RWPE1 (cell line): ENCODE results near the gene RSL24D1.

Experiments
- CTCF ChIA-PET: fragments of 350-600 bp; sonication (Branson Sonifier 250); formaldehyde crosslinking; extraction: SDS; loops from one replicate; lab custom pipeline; 2021; lab: Yijun Ruan, JAX
- POLR2A ChIA-PET: fragments of 400-600 bp; formaldehyde crosslinking; extraction: SDS; loops from one replicate; lab custom pipeline; 2020; ENCODE audit warnings: antibody characterized with exemption; ENCODE audit not compliant: low non-redundant PET; lab: Yijun Ruan, JAX
- DNase-seq: peaks from one replicate; pipeline ENCODE4 v3.0.0; 2012; ENCODE audit warnings: low spot score
- H3K27ac ChIP-seq: fragments of 450-650 bp; 2 replicates; pipeline ENCODE4 v1.5.1; 2017
- TF ChIP-seq, protein P1 (sequence below): fragments of 450-650 bp; conservative IDR thresholded peaks from 2 replicates; pipeline ENCODE4 v1.5.1; 2017; ENCODE audit warnings: low read depth, mild to moderate bottlenecking

Gene RSL24D1

DNA sequence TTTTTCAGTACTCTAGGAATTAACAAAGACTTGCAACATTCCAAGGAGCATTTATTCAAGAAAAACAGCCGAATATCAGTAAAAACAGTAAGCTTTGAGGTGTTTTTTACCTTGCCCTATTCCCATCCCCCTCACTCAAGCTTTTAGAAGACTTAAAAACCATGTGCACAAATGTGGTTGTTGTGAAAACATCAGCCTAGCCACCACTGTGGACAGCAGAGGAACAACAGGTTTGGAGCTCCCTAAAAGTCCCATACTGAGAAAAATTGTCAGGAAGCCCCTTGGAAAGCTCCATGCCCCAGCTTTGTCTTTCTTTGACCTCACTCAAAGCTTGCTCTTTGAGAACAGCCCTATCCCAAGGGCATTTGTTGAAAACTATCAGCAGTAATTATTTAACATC, 34.7 kb upstream of the RSL24D1 start:
- TF ChIP-seq, protein P1, sequence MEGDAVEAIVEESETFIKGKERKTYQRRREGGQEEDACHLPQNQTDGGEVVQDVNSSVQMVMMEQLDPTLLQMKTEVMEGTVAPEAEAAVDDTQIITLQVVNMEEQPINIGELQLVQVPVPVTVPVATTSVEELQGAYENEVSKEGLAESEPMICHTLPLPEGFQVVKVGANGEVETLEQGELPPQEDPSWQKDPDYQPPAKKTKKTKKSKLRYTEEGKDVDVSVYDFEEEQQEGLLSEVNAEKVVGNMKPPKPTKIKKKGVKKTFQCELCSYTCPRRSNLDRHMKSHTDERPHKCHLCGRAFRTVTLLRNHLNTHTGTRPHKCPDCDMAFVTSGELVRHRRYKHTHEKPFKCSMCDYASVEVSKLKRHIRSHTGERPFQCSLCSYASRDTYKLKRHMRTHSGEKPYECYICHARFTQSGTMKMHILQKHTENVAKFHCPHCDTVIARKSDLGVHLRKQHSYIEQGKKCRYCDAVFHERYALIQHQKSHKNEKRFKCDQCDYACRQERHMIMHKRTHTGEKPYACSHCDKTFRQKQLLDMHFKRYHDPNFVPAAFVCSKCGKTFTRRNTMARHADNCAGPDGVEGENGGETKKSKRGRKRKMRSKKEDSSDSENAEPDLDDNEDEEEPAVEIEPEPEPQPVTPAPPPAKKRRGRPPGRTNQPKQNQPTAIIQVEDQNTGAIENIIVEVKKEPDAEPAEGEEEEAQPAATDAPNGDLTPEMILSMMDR, result no peak
- no peak overlapping the region for H3K27ac ChIP-seq
- POLR2A ChIA-PET, result no interaction called here
- no peak for DNase-seq
- CTCF ChIA-PET, result no interaction called here

DNA sequence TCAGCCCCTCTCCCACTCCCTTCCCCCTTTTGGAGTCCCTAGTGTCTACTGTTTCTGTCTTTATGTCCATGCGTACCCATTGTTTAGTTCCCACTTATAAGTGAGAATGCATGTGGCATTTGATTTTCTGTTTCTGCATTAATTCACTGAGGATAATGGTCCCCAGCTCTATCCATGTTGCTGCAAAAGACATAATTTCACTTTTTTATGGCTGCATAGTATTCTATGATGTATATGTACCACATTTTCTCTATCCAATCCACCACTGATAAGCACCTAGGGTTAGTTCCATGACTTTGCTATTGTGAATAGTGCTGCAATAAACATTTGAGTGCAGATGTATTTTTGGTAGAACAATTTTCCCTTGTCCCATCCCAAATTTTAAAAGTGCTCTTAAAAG, 34.2 kb upstream of the RSL24D1 start:
- POLR2A ChIA-PET, result no interaction called here

DNA sequence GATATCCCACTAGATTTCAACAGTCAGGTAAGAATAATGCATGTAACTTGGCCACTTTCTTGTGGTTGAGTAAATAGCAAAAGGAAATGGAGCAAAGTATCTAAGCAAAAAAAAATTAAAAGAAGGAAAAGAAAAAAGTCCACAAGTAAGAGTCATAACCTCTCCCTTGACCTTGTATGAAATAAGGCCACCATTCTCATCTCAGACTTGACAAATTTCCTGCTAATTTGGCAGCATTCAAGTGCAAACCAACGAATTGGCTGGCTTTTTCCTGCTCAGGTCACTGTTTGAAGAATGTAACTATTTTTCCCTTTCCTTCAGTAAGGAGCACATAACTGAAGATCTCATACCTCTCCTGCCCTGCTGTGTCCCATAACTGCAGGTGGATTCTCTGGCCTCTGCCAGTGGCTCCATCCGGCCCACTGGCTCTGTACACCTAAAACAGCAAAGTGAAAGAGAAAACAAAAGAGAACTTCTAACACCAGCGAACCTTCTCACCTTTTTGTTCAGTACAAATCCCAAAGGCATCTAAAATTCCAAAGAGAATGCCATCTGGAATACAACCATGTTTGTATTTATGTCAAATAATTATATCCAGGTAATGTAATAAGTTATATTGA, 33.4 kb upstream of the RSL24D1 start:
- H3K27ac ChIP-seq, result no peak overlapping the region
- no peak for DNase-seq
- ChIA-PET CTCF (no interaction called here), POLR2A (no interaction called here)
- TF ChIP-seq, protein P1, result no peak

More for the DNA sequence above, 34.2 kb upstream of the RSL24D1 start:
- no peak overlapping the region for H3K27ac ChIP-seq
- no peak for DNase-seq
- CTCF ChIA-PET, result no interaction called here
- TF ChIP-seq, protein P1, result no peak

DNA sequence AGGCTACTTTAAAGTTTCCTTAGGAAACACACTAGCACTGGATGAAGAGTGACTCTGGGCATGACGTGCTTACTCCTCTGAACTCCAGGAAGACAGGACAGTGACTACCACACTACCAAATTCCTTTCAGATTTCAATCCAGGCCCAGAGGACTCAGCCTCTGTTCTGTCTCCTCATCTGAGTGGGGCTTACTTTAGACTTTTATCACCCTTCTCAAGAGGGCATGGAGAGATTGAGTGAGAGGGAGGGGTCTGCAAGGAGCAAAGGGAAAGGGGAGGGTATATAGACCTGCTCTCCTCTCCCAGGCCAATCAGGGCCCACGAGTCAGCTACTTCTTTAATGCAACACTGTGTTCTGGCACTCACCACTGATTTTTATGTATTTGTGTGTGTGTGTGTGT, 29.4 kb upstream of the RSL24D1 start:
- ChIA-PET CTCF (no interaction called here), POLR2A (no interaction called here)
- TF ChIP-seq, protein P1, result no peak
- DNase-seq, result no peak
- H3K27ac ChIP-seq, result no peak overlapping the region

DNA sequence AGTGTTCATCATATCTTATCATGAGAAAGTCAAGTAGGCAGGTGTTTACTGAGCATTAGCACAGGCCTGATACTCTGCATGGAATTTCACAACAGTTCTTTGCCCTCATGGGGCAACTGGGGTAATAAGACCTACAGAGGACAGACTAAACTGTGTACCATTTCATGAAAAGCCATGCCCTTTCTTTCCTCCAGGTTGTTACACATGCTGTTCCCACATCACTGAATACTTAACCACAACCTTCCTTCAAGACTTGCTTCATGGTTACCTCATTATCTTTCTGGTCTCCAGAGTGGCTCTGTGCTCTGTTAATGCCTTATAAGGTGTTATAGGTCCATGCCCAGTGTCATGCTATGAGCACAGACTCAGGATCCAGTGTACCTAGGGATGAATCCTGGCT, 28.2 kb upstream of the RSL24D1 start:
- POLR2A ChIA-PET, result no interaction called here
- TF ChIP-seq, protein P1, result no peak
- no peak overlapping the region for H3K27ac ChIP-seq
- CTCF ChIA-PET, result no interaction called here
- DNase-seq, result no peak

DNA sequence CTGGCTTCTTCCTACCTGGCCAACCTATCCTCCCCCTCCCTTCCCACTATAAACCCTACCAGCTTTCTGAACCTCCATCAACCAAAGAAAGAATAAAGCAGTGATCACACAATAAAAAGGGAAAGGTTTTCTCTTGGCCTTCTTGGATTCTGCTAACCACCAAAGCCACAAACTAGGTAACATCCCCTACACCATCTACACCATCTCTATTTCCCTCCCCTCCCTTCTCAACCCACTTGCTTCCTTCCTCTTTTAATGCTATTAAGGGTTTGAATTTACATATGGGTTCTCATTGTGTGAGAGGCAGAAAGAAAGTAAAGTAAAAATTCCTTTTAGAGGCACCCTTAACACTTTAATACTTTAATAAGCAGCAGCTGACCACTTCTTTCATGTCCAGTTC, 25.8 kb upstream of the RSL24D1 start:
- no peak for DNase-seq
- ChIA-PET CTCF (no interaction called here), POLR2A (no interaction called here)
- TF ChIP-seq, protein P1, result no peak
- H3K27ac ChIP-seq, result no peak overlapping the region
